H1 (cell line): ENCODE measurements around the gene BZW2. TPM values are rescaled to one million over a fixed set of nuclear protein-coding genes. Genes with fewer than 3 reads are reported as not detected.

ENCODE experiments used
- CTCF ChIA-PET: fragments of 300-600 bp; sonication (Branson Sonifier 250); formaldehyde crosslinking; loops from one replicate; lab custom pipeline; 2021; ENCODE audit not compliant: partially characterized antibody; lab: Charles Lee
- POLR2A ChIA-PET: fragments of 300-600 bp; sonication (Branson Sonifier 250); formaldehyde crosslinking; loops from one replicate; lab custom pipeline; 2021; ENCODE audit warnings: inconsistent platforms; ENCODE audit not compliant: partially characterized antibody; lab: Charles Lee
- DNase-seq, 2 experiments: peaks; one replicate each; pipeline versions ENCODE4 v3.0.0 to v3.0.0-alpha.2; 2010 to 2022; ENCODE audit warnings: low spot score in 2 of 2, low read depth in 1 of 2, mixed read lengths in 1 of 2
- FAIRE-seq: peaks from 2 replicates; lab custom pipeline; 2011; peaks lifted over from hg19 to GRCh38; lab: Jason Lieb, UNC
- H2AFZ ChIP-seq: 2 replicates; pipeline ENCODE4 v1.8.1; 2012; ENCODE audit warnings: low read length, inconsistent platforms
- H2AK5ac ChIP-seq: 2 replicates; pipeline ENCODE4 v1.6.1; 2013; ENCODE audit warnings: low read depth, low read length
- H2BK120ac ChIP-seq: replicated peaks from 2 replicates; pipeline ENCODE3; 2013; ENCODE audit warnings: low read depth, low read length, inconsistent platforms
- H2BK12ac ChIP-seq: 2 replicates; pipeline ENCODE4 v1.6.1; 2013; ENCODE audit warnings: low read depth, low read length
- H2BK15ac ChIP-seq: 2 replicates; pipeline ENCODE4 v1.6.1; 2013; ENCODE audit warnings: low read length
- H2BK20ac ChIP-seq: 2 replicates; pipeline ENCODE4 v1.6.1; 2013; ENCODE audit warnings: low read length
- H2BK5ac ChIP-seq: 2 replicates; pipeline ENCODE4 v1.6.1; 2013; ENCODE audit warnings: low read depth, low read length
- H3K14ac ChIP-seq: 2 replicates; pipeline ENCODE4 v1.6.1; 2013; ENCODE audit warnings: inconsistent platforms; ENCODE audit not compliant: insufficient read length
- H3K18ac ChIP-seq: 2 replicates; pipeline ENCODE4 v1.6.1; 2013; ENCODE audit warnings: low read length; ENCODE audit errors: extremely low read depth
- H3K23ac ChIP-seq: 2 replicates; pipeline ENCODE4 v1.6.1; 2013; ENCODE audit warnings: inconsistent platforms; ENCODE audit not compliant: insufficient read length
- H3K23me2 ChIP-seq: 2 replicates; pipeline ENCODE4 v1.6.1; 2013; ENCODE audit warnings: low read depth, low read length
- H3K27ac ChIP-seq: 2 replicates; pipeline ENCODE4 v1.6.1; 2011; ENCODE audit warnings: low read depth, low read length, inconsistent platforms
- H3K27me3 ChIP-seq, 4 experiments: replicated peaks in 1 of 4; 1 replicate in 1 of 4; 2 replicates in 3 of 4; pipeline versions ENCODE4 v1.6.1 to v1.8.1; 2011 to 2013; ENCODE audit warnings: low read length in 3 of 4, mild to moderate bottlenecking in 3 of 4, inconsistent platforms in 2 of 4, mixed read lengths in 2 of 4, moderate library complexity in 1 of 4; ENCODE audit not compliant: control insufficient read depth in 3 of 4, insufficient read depth in 3 of 4; ENCODE audit errors: extremely low read depth in 1 of 4
- H3K36me3 ChIP-seq, 4 experiments: 2 replicates each; pipeline versions ENCODE4 v1.6.1 to v1.8.1; 2011 to 2013; ENCODE audit warnings: mild to moderate bottlenecking in 4 of 4, low read length in 3 of 4, moderate library complexity in 2 of 4, control low read depth in 1 of 4, inconsistent platforms in 1 of 4; ENCODE audit not compliant: insufficient read depth in 4 of 4, control insufficient read depth in 2 of 4
- H3K4ac ChIP-seq: replicated peaks from 2 replicates; pipeline ENCODE3; 2013; ENCODE audit warnings: low read length, low read depth, mixed read lengths, inconsistent platforms; ENCODE audit not compliant: insufficient read length
- H3K4me1 ChIP-seq, 4 experiments: replicated peaks in 1 of 4; 1 replicate in 1 of 4; 2 replicates in 3 of 4; pipeline versions ENCODE4 v1.6.1 to v1.8.1; 2011 to 2013; ENCODE audit warnings: low read length in 3 of 4, inconsistent platforms in 2 of 4, mixed read lengths in 1 of 4; ENCODE audit not compliant: insufficient read depth in 4 of 4, control insufficient read depth in 3 of 4
- H3K4me2 ChIP-seq, 2 experiments: 2 replicates each; pipeline versions ENCODE4 v1.6.1 to v1.8.1; 2011 to 2013; ENCODE audit warnings: low read depth in 2 of 2, low read length in 2 of 2, control low read depth in 1 of 2, inconsistent platforms in 1 of 2, mild to moderate bottlenecking in 1 of 2; ENCODE audit not compliant: insufficient read depth in 1 of 2
- H3K4me3 ChIP-seq, 4 experiments: fragments of 200-600, 300-600 bp in 1 of 4; sonication (generic), shearing (Covaris generic), sonication (Bioruptor Twin) in 1 of 4; 2 replicates each; pipeline versions ENCODE4 v1.5.1 to v1.8.1; 2011 to 2016; ENCODE audit warnings: low read length in 4 of 4, low read depth in 3 of 4, control low read depth in 2 of 4, inconsistent platforms in 2 of 4, mild to moderate bottlenecking in 2 of 4, mixed read lengths in 1 of 4, moderate library complexity in 1 of 4; ENCODE audit not compliant: insufficient read depth in 2 of 4; ENCODE audit errors: extremely low read depth in 1 of 4
- H3K56ac ChIP-seq: replicated peaks from 2 replicates; pipeline ENCODE3; 2013; ENCODE audit warnings: low read depth, mild to moderate bottlenecking, mixed read lengths, low read length, inconsistent platforms; ENCODE audit not compliant: insufficient read length
- H3K79me1 ChIP-seq: 2 replicates; pipeline ENCODE4 v1.6.1; 2013; ENCODE audit warnings: low read depth, low read length, control low read depth
- H3K79me2 ChIP-seq, 2 experiments: 2 replicates each; pipeline versions ENCODE4 v1.6.1 to v1.8.1; 2012 to 2013; ENCODE audit warnings: low read length in 2 of 2, mild to moderate bottlenecking in 2 of 2, inconsistent platforms in 1 of 2; ENCODE audit not compliant: insufficient read depth in 2 of 2, control insufficient read depth in 1 of 2
- H3K9ac ChIP-seq, 4 experiments: replicated peaks in 1 of 4; 1 replicate in 1 of 4; 2 replicates in 3 of 4; pipeline versions ENCODE4 v1.6.1 to v1.8.1; 2011 to 2013; ENCODE audit warnings: low read depth in 3 of 4, low read length in 3 of 4, control low read depth in 2 of 4, mild to moderate bottlenecking in 2 of 4, moderate library complexity in 2 of 4, inconsistent platforms in 1 of 4; ENCODE audit errors: extremely low read depth in 1 of 4
- H3K9me3 ChIP-seq, 2 experiments: 2 replicates each; pipeline versions ENCODE4 v1.6.1 to v1.8.1; 2012 to 2013; ENCODE audit warnings: mild to moderate bottlenecking in 2 of 2, moderate library complexity in 2 of 2, control low read depth in 1 of 2, inconsistent platforms in 1 of 2, low read depth in 1 of 2, low read length in 1 of 2, mixed read lengths in 1 of 2; ENCODE audit not compliant: insufficient read depth in 2 of 2
- H4K20me1 ChIP-seq, 2 experiments: replicated peaks in 1 of 2; 2 replicates each; pipeline versions ENCODE3 to v1.8.1; 2011 to 2013; ENCODE audit warnings: inconsistent platforms in 2 of 2, low read length in 2 of 2, mild to moderate bottlenecking in 1 of 2; ENCODE audit not compliant: insufficient read depth in 2 of 2, control insufficient read depth in 1 of 2
- H4K5ac ChIP-seq: 2 replicates; pipeline ENCODE4 v1.6.1; 2013; ENCODE audit warnings: low read length, low read depth, mixed read lengths, inconsistent platforms; ENCODE audit not compliant: insufficient read length
- H4K8ac ChIP-seq: 2 replicates; pipeline ENCODE4 v1.8.0; 2013; ENCODE audit warnings: mild to moderate bottlenecking, moderate library complexity, low read length, inconsistent platforms; ENCODE audit not compliant: insufficient read depth; ENCODE audit errors: extremely low read depth
- H4K91ac ChIP-seq: replicated peaks from 2 replicates; pipeline ENCODE3; 2013; ENCODE audit warnings: low read length, mixed read lengths, inconsistent platforms; ENCODE audit not compliant: insufficient read length
- ATF3 ChIP-seq: IDR thresholded peaks from 2 replicates; pipeline ENCODE4 v1.6.1; 2011; ENCODE audit warnings: low read depth, mild to moderate bottlenecking, low read length; ENCODE audit not compliant: insufficient read depth
- KDM4A ChIP-seq: IDR thresholded peaks from one replicate; pipeline ENCODE4 v1.7.1; 2012; ENCODE audit warnings: low read depth, mild to moderate bottlenecking, moderate library complexity, low read length, inconsistent platforms; ENCODE audit not compliant: severe bottlenecking
- WGBS, 2 experiments: shearing (Covaris generic) in 1 of 2; methylation state at CpG; one replicate each; pipeline versions ENCODE4 v1.1.6 to v1.1.7; 2013 to 2015; ENCODE audit warnings: low lambda C conversion rate in 2 of 2, mixed read lengths in 2 of 2, inconsistent platforms in 1 of 2, low coverage in 1 of 2, missing lambda C conversion rate in 1 of 2; ENCODE audit not compliant: insufficient replicate concordance in 2 of 2, insufficient coverage in 1 of 2, insufficient read length in 1 of 2; ENCODE audit errors: extremely low coverage in 1 of 2, missing lambda C conversion rate in 1 of 2; 5-methylcytosine and 5-hydroxymethylcytosine counted together
- polyA plus RNA-seq, 7 experiments: library from polyadenylated mRNA; depleted of rRNA in 3 of 7; stranded (reverse) in 5 of 7; unstranded in 2 of 7; fragments of >200 nt in 5 of 7; fragments of 200-250 nt in 2 of 7; gene quantifications; 1 replicate in 5 of 7; 2 replicates in 1 of 7; 4 replicates in 1 of 7; pipeline versions ENCODE4 v1.2.1 to v1.2.3, GENCODE V29; 2011 to 2013; ENCODE audit warnings: missing spikeins in 2 of 7, mixed read lengths in 2 of 7
- total RNA-seq: library from RNA; stranded (reverse); fragmentation: NEBNext Ultra II Directional; extraction: Animal tissue kit (Norgen Biotek cat#: 25700); gene quantifications from 2 replicates; pipeline ENCODE4 v1.2.1, GENCODE V29; 2021

Gene BZW2
- total and polyA plus RNA-seq, 2 of the 8 experiments (the other 6 are each of a cell fraction or from before 2014, with no cell fraction given): 32.3 to 103 TPM

- no peak overlapping the region for H2AK5ac ChIP-seq
- H3K9ac ChIP-seq: peak overlapping the region; percentile 88 to 91 (median 90)
- ChIA-PET POLR2A (interaction anchor here (0.6 to 4.3 kb wide), 11 partner anchors 10 to 181 kb away, joined by 3 to 52 read pairs (median 5); no protein-coding TSS in a partner anchor), CTCF (interaction anchor here (1.5 kb wide), 1 partner anchor 41 kb away, joined by 4 read pairs; no protein-coding TSS in a partner anchor)
- H4K20me1 ChIP-seq: peaks cover 7 to 9% of the 10 kb centered on the region in 2 experiments
- peaks cover 3 to 15% (median 6%) of the 10 kb centered on the region in 4 experiments; a peak in 4 of 7 replicates for H3K4me1 ChIP-seq
- DNase-seq (no peak), FAIRE-seq (no peak)
- no peak overlapping the region for H3K18ac ChIP-seq
- H3K23ac ChIP-seq: no peak overlapping the region
- peak; percentile 15 for TF ChIP-seq KDM4A
- TF ChIP-seq ATF3: no peak
- H3K23me2 ChIP-seq: peaks cover 7% of the 10 kb centered on the region
- H2BK20ac ChIP-seq: no peak overlapping the region
- no peak overlapping the region for H3K14ac ChIP-seq
- H2BK15ac ChIP-seq: no peak overlapping the region
- no peak overlapping the region for H3K4ac ChIP-seq
- H2AFZ ChIP-seq: no peak overlapping the region
- peak overlapping the region; percentile 86 to 97 (median 92) for H3K4me3 ChIP-seq
- H3K56ac ChIP-seq: no peak overlapping the region
- H4K8ac ChIP-seq: no peak overlapping the region
- no peaks in the 10 kb centered on the region for H3K9me3 ChIP-seq
- H3K36me3 ChIP-seq: no peaks in the 10 kb centered on the region
- WGBS, 2 experiments: 3% methylated on average over 11 of the region's 29 CpGs; no CpG with 5 or more reads in 1 of the 2 experiments
- H3K79me2 ChIP-seq: peaks cover 7 to 64% of the 10 kb centered on the region in 2 experiments; a peak in 3 of 4 replicates
- peak overlapping the region; percentile 69 to 79 for H3K4me2 ChIP-seq
- no peaks in the 10 kb centered on the region for H3K27me3 ChIP-seq
- no peak overlapping the region for H4K91ac ChIP-seq
- no peak overlapping the region for H2BK12ac ChIP-seq
- no peak overlapping the region for H2BK120ac ChIP-seq
- H3K79me1 ChIP-seq: no peaks in the 10 kb centered on the region
- H2BK5ac ChIP-seq: peak overlapping the region; percentile 95
- 0 out of 2 replicates have a peak overlapping the region, but pooled peaks have one; percentile 98 for H3K27ac ChIP-seq
- no peak overlapping the region for H4K5ac ChIP-seq
Observed at GRCh38 chr7:16646472-16647072, 591 bp downstream of the BZW2 start.
